PC-9 (cell line): ENCODE measurements around the gene EPB41L5. TPM values are rescaled to one million over a fixed set of nuclear protein-coding genes. Genes with fewer than 3 reads are reported as not detected.

Source experiments
- BruUV-seq: library from RNA; stranded (reverse); fragments of 400-500 nt; replicated peaks from 2 replicates; lab custom pipeline; 2021; lab: Mats Ljungman, UMichigan
- CTCF ChIA-PET: fragments of 300-600 bp; sonication (Branson Sonifier 250); formaldehyde crosslinking; loops from one replicate; lab custom pipeline; 2022; ENCODE audit warnings: antibody characterized with exemption; lab: Charles Lee
- POLR2A ChIA-PET: fragments of 300-600 bp; sonication (Branson Sonifier 250); formaldehyde crosslinking; loops from one replicate; lab custom pipeline; 2022; ENCODE audit warnings: antibody characterized with exemption; ENCODE audit not compliant: unreplicated experiment; lab: Charles Lee
- DNase-seq, 2 experiments: peaks; one replicate each; pipeline versions ENCODE4 v3.0.0 to v3.0.0-alpha.2; 2015 to 2022; ENCODE audit warnings: mixed read lengths in 1 of 2
- H2AFZ ChIP-seq: fragments of 200-600 bp; sonication (generic); 2 replicates; pipeline ENCODE4 v1.8.1; 2017; ENCODE audit warnings: antibody characterized with exemption
- H3F3A ChIP-seq: fragments of 200-600 bp; sonication (generic); 2 replicates; pipeline ENCODE4 v1.8.1; 2017; ENCODE audit warnings: antibody characterized with exemption, mild to moderate bottlenecking, low read depth; ENCODE audit not compliant: insufficient read depth
- H3K27ac ChIP-seq: fragments of 200-600 bp; sonication (generic); 2 replicates; pipeline ENCODE4 v1.6.1; 2016; ENCODE audit warnings: mixed run types
- H3K27me3 ChIP-seq: fragments of 200-600 bp; sonication (generic); 2 replicates; pipeline ENCODE4 v1.6.1; 2016; ENCODE audit warnings: low read depth, mixed run types; ENCODE audit not compliant: insufficient read depth
- H3K36me3 ChIP-seq: fragments of 200-600 bp; sonication (generic); 2 replicates; pipeline ENCODE4 v1.6.1; 2016; ENCODE audit warnings: low read depth, mixed run types
- H3K4me1 ChIP-seq: fragments of 200-600 bp; sonication (generic); replicated peaks from 2 replicates; pipeline ENCODE4 v1.6.1; 2016; ENCODE audit warnings: mixed run types; ENCODE audit not compliant: insufficient read depth
- H3K4me2 ChIP-seq: fragments of 200-600 bp; sonication (generic); 2 replicates; pipeline ENCODE4 v1.6.1; 2017; ENCODE audit warnings: mixed run types
- H3K4me3 ChIP-seq: fragments of 200-600 bp; sonication (generic); 2 replicates; pipeline ENCODE4 v1.6.1; 2016; ENCODE audit warnings: mixed run types
- H3K79me2 ChIP-seq: fragments of 200-600 bp; sonication (generic); 2 replicates; pipeline ENCODE4 v1.6.1; 2017; ENCODE audit warnings: low read depth, mixed run types
- H3K9me2 ChIP-seq: fragments of 200-600 bp; sonication (generic); 2 replicates; pipeline ENCODE4 v1.8.1; 2017; ENCODE audit warnings: mild to moderate bottlenecking; ENCODE audit not compliant: insufficient read depth
- H3K9me3 ChIP-seq: fragments of 200-600 bp; sonication (generic); 2 replicates; pipeline ENCODE4 v1.8.1; 2016; ENCODE audit warnings: low read depth; ENCODE audit not compliant: insufficient read depth
- H4K20me1 ChIP-seq: fragments of 200-600 bp; sonication (generic); 2 replicates; pipeline ENCODE4 v1.8.1; 2017; ENCODE audit not compliant: insufficient read depth
- EZH2 ChIP-seq: fragments of 200-600 bp; sonication (generic); IDR thresholded peaks from 2 replicates; pipeline ENCODE4 v1.8.0; 2017; ENCODE audit warnings: antibody characterized with exemption, low read depth
- intact Hi-C: fragments of 100-400 bp; cut with micrococcal nuclease; formaldehyde crosslinking; loops from one replicate; pipeline ENCODE4 v1.10.0; 2022; ENCODE audit not compliant: unreplicated experiment
- total RNA-seq: library from RNA; stranded (reverse); gene quantifications from 2 replicates; pipeline ENCODE4 v1.2.3, GENCODE V29; 2021
- TF ChIP-seq, protein P1 (sequence below): fragments of 200-600 bp; sonication (generic); conservative IDR thresholded peaks from 2 replicates; pipeline ENCODE4 v1.6.1; 2017; ENCODE audit warnings: mixed run types, antibody characterized with exemption, mild to moderate bottlenecking, moderate library complexity

The EPB41L5 gene
- total RNA-seq, 1 experiment from 2014 or later = 18.4 TPM

DNA sequence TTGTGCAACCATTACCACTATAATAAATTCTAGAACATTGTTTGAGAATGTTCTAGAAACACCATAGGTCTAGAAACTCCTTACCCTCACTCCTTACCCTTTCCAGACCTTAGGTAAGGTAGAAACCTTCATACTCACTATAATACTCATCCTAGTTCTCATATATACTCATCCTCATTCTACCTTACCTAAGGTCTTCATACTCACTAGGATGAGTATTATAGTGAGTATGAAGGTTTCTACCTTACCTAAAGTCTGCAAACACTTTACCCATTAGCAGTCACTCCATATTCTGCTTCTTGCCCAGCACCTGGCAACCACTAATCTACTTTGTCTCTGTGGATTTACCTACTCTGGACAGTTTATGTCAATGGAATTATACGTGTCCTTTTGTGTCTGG lies 135.4 kb downstream of the EPB41L5 start:
- TF ChIP-seq, protein P1, sequence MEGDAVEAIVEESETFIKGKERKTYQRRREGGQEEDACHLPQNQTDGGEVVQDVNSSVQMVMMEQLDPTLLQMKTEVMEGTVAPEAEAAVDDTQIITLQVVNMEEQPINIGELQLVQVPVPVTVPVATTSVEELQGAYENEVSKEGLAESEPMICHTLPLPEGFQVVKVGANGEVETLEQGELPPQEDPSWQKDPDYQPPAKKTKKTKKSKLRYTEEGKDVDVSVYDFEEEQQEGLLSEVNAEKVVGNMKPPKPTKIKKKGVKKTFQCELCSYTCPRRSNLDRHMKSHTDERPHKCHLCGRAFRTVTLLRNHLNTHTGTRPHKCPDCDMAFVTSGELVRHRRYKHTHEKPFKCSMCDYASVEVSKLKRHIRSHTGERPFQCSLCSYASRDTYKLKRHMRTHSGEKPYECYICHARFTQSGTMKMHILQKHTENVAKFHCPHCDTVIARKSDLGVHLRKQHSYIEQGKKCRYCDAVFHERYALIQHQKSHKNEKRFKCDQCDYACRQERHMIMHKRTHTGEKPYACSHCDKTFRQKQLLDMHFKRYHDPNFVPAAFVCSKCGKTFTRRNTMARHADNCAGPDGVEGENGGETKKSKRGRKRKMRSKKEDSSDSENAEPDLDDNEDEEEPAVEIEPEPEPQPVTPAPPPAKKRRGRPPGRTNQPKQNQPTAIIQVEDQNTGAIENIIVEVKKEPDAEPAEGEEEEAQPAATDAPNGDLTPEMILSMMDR = no peak
- TF ChIP-seq EZH2 = no peak
- Histone ChIP-seq H3K27ac (no peak overlapping the region), H4K20me1 (no peaks in the 10 kb centered on the region), H3K9me2 (no peaks in the 10 kb centered on the region), H3K27me3 (no peaks in the 10 kb centered on the region), H3K4me3 (no peak overlapping the region), H3K4me1 (no peaks in the 10 kb centered on the region), H2AFZ (no peak overlapping the region), H3F3A (no peaks in the 10 kb centered on the region; the same call in 1 of the 2 replicates), H3K9me3 (peaks cover 10% of the 10 kb centered on the region), H3K79me2 (no peaks in the 10 kb centered on the region), H3K4me2 (no peak overlapping the region), H3K36me3 (no peaks in the 10 kb centered on the region)
- ChIA-PET CTCF (no interaction called here), POLR2A (no interaction called here)
- BruUV-seq = no TSS peak
- intact Hi-C loops = no loop called here
- DNase-seq = no peak

DNA sequence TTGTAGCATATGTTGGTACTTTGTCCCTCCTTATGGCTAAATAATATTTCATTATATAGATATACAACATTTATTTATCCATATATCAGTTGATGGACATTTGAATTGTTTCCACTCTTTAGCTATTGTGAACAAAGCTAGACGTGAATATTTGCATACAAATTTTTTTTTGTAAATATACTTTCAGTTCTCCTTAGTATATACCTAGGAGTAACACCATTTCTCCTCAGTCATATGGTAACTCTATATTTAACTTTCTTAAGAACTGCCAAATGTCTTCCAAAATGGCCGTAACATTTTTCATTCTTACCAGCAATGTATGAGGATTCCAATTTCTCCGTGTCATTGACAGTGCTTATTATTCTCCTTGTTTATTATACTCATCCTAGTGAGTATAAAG lies 135.8 kb downstream of the EPB41L5 start:
- no peaks in the 10 kb centered on the region; the same call in 1 of the 2 replicates for H3F3A ChIP-seq
- ChIA-PET POLR2A (no interaction called here), CTCF (no interaction called here)
- H3K9me3 ChIP-seq = peaks cover 10% of the 10 kb centered on the region
- H3K9me2 ChIP-seq = no peaks in the 10 kb centered on the region
- H3K27me3 ChIP-seq = no peaks in the 10 kb centered on the region
- H2AFZ ChIP-seq = no peak overlapping the region
- TF ChIP-seq EZH2 = no peak
- TF ChIP-seq, protein P1 = no peak
- BruUV-seq = no TSS peak
- H3K27ac ChIP-seq = no peak overlapping the region
- no peaks in the 10 kb centered on the region for H3K79me2 ChIP-seq
- DNase-seq = no peak
- H3K4me1 ChIP-seq = no peaks in the 10 kb centered on the region
- no peak overlapping the region for H3K4me3 ChIP-seq
- no peaks in the 10 kb centered on the region for H3K36me3 ChIP-seq
- H3K4me2 ChIP-seq = no peak overlapping the region
- intact Hi-C loops = no loop called here
- no peaks in the 10 kb centered on the region for H4K20me1 ChIP-seq

DNA sequence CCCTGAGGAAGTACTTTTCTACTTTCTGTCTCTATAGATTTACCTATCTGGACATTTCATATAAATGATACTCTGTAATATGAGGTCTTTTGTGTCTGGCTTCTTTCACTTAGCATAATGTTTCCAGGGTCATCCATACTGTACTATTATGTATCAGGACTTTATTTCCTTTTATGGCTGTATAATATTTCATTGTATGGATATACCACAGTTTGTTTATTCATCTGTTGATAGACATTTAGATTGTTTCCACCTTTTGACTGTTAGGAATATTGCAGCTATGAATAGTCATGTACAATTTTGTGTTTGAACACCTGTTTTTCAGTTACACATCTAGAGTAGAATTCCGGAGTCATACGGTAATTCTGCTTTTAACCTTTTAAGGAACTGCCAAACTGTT lies 136.5 kb downstream of the EPB41L5 start:
- no peak overlapping the region for H3K4me3 ChIP-seq
- intact Hi-C loops = no loop called here
- no peaks in the 10 kb centered on the region for H3K36me3 ChIP-seq
- H4K20me1 ChIP-seq = no peaks in the 10 kb centered on the region
- peaks cover 10% of the 10 kb centered on the region for H3K9me3 ChIP-seq
- POLR2A ChIA-PET = no interaction called here
- no peaks in the 10 kb centered on the region for H3K79me2 ChIP-seq
- no peak overlapping the region for H3K4me2 ChIP-seq
- no peaks in the 10 kb centered on the region for H3K4me1 ChIP-seq
- H3K27me3 ChIP-seq = no peaks in the 10 kb centered on the region
- no TSS peak for BruUV-seq
- no peak overlapping the region for H3K27ac ChIP-seq
- no peak for DNase-seq
- no peak for TF ChIP-seq EZH2
- TF ChIP-seq, protein P1 = no peak
- no peak overlapping the region for H2AFZ ChIP-seq
- CTCF ChIA-PET = no interaction called here
- H3K9me2 ChIP-seq = no peaks in the 10 kb centered on the region
- H3F3A ChIP-seq = no peaks in the 10 kb centered on the region; the same call in 1 of the 2 replicates
